Ramos (cell line): ENCODE results near the gene PLD3.
"Not testable (repeated sequence)": the region's sequence is repeated elsewhere in the genome, so short reads cannot be mapped to it uniquely, and the experiment has no call there.

Experiments used
- in situ Hi-C: fragments of 300-500 bp; cut with MboI; formaldehyde crosslinking; loops from one replicate; pipeline ENCODE4 v1.14.3; 2022; ENCODE audit warnings: low sequenced_read_pairs; ENCODE audit not compliant: unreplicated experiment

The PLD3 gene

GRCh38 chr19:40381321-40381720 lies 32.8 kb downstream of the PLD3 start:
- in situ Hi-C loops, result no loop called here

- in situ Hi-C loops, result no loop called here
Measured at GRCh38 chr19:40383668-40384248, 35.3 kb downstream of the PLD3 start.

GRCh38 chr19:40387155-40387554 lies 38.7 kb downstream of the PLD3 start:
- in situ Hi-C loops, result no loop called here

- in situ Hi-C loops, result no loop called here
Measured at GRCh38 chr19:40388481-40388880, 40.0 kb downstream of the PLD3 start.

GRCh38 chr19:40389404-40390083 lies 41.0 kb downstream of the PLD3 start:
- in situ Hi-C loops, result no loop called here

GRCh38 chr19:40390084-40390742 lies 41.7 kb downstream of the PLD3 start, which contains the start of gene HIPK4:
Gene HIPK4 (minus strand): TSS chr19:40390181. CDS start chr19:40389902, 279 bp downstream.
- in situ Hi-C loops, result no loop called here

GRCh38 chr19:40392123-40392522 lies 43.6 kb downstream of the PLD3 start:
- in situ Hi-C loops, result no loop called here

GRCh38 chr19:40392894-40393517 lies 44.5 kb downstream of the PLD3 start:
- in situ Hi-C loops, result no loop called here

GRCh38 chr19:40393894-40394815 lies 45.7 kb downstream of the PLD3 start:
- in situ Hi-C loops, result no loop called here

GRCh38 chr19:40394816-40395210 lies 46.3 kb downstream of the PLD3 start:
- in situ Hi-C loops, result no loop called here

- in situ Hi-C loops, result no loop called here
Measured at GRCh38 chr19:40395956-40396355, 47.5 kb downstream of the PLD3 start.

GRCh38 chr19:40396886-40397567 lies 48.5 kb downstream of the PLD3 start:
- in situ Hi-C loops, result no loop called here

GRCh38 chr19:40397568-40397906 lies 49.0 kb downstream of the PLD3 start:
- in situ Hi-C loops, result no loop called here

- in situ Hi-C loops, result no loop called here
Measured at GRCh38 chr19:40398417-40399131, 50.1 kb downstream of the PLD3 start.

GRCh38 chr19:40400559-40400958 lies 52.1 kb downstream of the PLD3 start:
- in situ Hi-C loops, result no loop called here

- in situ Hi-C loops, result no loop called here
Measured at GRCh38 chr19:40403262-40403984, 54.9 kb downstream of the PLD3 start.

GRCh38 chr19:40407714-40408597 lies 59.5 kb downstream of the PLD3 start:
- in situ Hi-C loops, result no loop called here

- in situ Hi-C loops, result not testable (repeated sequence)
Measured at GRCh38 chr19:40408598-40408925, 60.1 kb downstream of the PLD3 start.
